NCI-H1092 treated with DMSO at 0.1 percent for 48 hours (cell line): ENCODE results near the gene HNRNPD.
"Not testable (repeated sequence)": the region's sequence is repeated elsewhere in the genome, so short reads cannot be mapped to it uniquely, and the experiment has no call there.

ENCODE experiments used
- DNase-seq: peaks from one replicate; lab custom pipeline; 2025; lab: John Stamatoyannopoulos, UW

The HNRNPD gene, protein sequence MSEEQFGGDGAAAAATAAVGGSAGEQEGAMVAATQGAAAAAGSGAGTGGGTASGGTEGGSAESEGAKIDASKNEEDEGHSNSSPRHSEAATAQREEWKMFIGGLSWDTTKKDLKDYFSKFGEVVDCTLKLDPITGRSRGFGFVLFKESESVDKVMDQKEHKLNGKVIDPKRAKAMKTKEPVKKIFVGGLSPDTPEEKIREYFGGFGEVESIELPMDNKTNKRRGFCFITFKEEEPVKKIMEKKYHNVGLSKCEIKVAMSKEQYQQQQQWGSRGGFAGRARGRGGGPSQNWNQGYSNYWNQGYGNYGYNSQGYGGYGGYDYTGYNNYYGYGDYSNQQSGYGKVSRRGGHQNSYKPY

DNA sequence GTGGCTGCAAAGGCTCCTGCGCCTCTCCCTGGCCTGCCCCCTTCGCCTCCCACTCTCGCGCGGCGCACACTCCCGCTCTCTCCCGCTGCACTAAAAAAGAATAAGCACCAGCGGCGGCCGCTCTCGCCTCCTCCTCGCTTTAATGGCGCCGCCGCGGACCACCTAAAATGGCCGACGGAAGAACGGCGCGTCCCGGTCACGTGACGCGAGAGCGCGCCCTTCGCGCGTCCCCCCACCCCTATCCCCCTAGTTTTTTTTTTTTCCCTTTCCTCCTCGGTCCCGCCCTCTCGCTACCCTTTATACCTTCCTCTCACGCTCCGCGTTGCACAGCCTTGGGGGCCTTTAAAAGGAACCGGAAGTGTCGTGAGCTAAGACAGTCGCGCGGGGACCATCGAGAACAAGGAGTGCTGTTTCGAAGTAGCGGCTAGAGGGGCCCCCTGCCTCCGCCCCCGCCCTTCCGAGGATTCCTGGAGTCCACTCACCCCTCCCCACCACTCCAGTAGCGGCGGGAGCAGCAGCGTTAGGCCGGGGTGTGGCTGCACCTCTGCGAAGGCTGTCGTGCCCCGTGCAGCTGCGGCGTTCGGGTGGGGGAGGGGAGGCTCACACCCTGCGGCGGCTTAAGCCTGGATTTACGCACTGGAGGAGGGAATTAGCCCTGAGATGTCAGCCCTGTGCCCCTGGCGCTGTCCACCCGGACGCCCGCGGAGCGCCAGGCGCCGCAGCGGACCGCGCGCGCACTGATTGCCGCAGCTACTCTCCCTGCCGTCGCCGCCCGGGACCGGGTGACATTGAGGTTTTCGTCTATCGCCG, at the start of gene HNRNPD:
Gene HNRNPD (minus strand): TSS at position 176 of the 810 bp plus-strand sequence. CDS start 313 bp downstream, outside the sequence.
- DNase-seq = peak; percentile 100

DNA sequence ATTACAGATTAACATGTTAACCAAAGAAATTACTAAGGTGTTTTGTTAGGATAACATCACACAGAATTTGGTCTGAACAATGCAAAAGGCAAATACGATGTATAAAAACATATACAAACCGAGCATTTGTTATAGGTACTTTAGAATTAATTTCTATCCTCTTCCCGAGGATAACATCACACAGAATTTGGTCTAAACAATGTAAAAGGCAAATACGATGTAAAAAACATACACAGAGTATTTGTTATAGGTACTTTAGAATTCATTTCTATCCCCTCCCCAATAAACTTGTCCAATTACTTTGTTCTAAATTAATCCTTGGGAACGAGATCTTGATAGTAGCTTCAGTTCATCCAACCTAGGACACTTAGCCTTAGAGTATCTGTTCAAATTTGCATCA, 48.8 kb upstream of the HNRNPD start:
- no peak for DNase-seq

DNA sequence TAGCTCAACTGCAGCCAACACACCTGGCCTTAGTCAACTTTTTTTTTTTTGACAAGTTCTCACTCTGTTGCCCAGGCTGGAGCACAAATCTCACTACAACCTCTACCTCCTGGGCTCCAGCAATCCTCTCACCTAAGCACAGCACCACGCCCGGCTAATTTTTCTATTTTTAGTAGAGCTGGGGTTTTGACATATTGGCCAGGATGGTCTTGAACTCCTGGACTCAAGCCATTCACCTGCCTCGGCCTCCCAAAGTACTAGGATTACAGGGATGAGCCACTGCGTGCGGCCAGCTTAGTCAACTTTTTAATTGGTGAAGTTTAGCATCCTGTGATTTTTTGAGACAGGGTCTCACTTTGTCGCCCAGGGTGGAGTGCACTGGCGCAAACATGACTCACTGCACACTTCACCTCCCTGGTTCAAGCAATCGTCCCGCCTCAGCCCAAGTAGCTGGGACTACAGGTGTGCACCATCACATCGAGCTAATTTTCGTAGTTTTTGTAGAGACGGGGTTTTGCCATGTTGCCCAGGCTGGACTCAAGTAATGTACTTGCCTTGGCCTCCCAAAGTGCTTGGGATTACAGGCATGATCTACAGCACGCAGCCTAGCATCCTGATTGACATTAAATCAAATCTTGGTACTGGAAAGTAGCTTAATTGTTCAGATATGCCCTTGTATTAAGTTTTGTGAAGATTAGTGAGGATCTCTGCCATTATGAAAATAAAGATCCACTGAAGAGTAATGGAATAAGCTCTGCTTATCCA, 48.2 kb upstream of the HNRNPD start:
- peak; percentile 14 for DNase-seq

DNA sequence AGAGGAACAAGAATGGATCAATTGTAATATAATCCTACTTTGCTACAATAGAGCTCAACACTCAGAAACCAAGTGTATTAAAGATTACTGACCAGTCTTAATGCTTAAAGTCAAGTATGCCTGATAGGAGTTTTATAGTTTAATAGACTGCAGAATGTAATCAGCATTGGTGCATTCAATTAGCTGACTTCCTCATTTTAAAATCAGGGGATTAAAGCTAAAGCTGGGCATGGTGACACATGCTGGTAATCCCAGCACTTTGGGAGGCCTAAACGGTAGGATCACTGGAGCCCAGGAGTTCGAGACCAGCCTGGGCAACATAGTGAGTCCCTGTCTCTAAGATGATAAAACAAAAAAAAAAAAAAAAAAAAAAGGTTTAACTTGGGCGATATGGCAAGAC, 45.7 kb upstream of the HNRNPD start:
- no peak for DNase-seq

DNA sequence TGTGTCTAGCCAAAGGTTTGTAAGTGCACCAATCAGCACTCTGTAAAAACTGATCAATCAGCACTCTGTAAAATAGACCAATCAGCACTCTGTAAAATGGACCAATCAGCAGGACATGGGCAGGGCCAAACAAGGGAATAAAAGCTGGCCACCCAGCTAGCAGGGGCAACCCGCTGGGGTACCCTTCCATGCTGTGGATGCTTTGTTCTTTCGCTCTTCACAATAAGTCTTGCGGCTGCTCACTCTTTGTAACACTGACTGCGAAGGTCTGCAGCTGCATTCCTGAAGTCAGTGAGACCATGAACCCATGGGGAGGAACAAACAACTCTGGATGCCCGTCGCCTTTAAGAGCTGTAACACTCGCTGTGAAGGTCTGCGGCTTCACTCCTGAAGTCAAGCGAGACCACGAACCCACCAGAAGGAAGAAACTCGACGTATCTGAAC, 42.2 kb upstream of the HNRNPD start:
- no peak for DNase-seq

DNA sequence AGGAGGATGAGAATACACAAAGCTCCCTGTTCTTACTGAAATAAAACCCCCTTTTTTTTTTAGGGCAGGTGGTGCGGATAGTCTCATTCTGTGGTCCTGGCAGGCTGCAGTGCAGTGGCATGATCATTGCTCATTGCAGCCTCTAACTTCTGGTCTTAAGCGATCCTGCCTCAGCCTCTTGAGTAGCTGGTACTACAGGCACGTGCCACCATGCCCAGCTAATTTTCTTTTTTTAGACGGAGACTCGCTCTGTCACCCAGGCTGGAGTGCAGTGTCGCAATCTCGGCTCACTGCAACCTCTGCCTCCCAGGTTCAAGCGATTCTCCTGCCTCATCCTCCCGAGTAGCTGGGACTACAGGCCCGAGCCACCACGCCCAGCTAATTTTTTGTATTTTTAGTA, 41.3 kb upstream of the HNRNPD start:
- DNase-seq = not testable (repeated sequence)

DNA sequence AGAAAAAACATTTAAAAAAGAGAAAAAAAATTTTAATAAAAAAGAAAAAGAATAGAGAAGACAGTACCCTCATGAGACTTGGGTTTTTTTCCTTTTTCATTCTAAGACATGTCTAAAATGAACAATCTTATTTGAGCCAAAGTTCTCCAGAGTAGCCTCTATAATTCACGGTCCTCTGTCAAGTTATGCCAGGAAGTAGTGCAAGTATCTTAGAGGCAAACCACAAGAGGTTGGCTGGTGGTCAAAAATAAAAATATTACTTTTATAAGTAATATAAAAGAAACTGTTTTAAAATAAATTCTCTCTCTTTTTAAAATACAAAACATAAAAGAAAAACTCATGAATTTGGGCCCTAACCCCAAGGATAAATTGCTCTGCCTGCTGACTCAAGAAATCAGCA, 29.9 kb upstream of the HNRNPD start:
- DNase-seq = no peak

DNA sequence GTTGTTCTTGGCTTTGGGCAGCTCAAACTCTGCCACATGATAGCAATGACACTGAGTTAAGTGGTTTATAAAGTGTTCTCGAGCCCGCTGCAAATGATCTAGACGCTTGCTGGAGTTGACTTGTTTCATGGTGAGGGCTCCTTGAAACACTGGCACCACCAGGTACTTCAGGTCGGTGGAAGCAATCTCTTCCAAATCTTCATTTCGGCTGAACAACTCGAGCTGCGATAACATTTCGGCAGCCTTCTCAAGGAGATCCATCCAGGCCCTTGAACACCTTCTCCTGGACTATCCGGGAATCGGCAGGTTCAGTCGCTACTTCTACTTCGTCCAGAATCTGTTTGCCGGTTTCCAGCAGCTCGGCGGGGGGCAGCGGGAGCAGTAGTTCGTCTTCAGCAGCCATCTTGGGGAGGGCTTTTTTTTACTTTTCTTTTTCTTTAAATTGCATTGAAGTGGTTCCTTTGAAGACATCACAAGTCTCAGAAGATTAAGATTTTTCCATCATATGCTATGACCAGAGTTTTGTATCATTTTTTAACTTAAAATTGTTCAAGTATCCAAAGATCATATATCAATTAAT, 28.5 kb upstream of the HNRNPD start:
- no peak for DNase-seq

DNA sequence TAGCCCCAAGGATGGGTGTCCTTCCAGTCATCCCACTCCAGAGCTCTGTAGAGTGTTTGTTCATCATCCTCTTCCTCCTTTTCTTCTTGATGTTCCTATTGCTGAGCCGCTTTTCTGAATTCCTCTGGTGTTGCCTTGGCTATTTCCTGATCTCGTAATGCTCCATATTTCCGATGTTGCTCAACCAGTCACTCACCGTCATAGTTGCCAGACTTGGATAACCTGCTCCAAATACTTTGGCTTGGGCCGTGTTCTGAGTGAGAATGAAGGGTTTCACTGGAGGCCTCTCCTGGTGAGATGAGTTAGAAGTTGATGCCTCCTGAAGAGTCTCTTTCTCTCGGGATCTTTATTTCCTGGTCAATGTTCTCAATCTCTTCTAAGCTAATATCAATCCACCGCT, 27.8 kb upstream of the HNRNPD start:
- no peak for DNase-seq

DNA sequence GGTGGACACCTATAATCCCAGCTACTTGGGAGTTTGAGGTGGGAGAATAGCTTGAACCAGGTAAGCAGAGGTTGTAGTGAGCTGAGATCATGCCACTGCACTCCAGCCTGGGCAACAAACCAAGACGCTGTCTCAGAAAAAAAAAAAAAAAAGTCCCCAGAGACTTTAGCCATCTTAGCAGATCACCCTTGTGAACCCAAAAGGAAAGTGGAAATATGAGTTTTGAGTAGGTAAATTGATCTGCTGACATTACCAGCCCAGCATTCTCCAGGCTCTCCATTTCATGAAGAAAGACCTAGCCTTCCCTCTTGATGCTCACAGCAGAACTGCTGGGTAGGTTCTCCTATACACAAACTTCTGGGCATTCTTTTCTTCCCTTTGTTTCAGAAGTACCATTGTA, 24.5 kb upstream of the HNRNPD start:
- DNase-seq = no peak

DNA sequence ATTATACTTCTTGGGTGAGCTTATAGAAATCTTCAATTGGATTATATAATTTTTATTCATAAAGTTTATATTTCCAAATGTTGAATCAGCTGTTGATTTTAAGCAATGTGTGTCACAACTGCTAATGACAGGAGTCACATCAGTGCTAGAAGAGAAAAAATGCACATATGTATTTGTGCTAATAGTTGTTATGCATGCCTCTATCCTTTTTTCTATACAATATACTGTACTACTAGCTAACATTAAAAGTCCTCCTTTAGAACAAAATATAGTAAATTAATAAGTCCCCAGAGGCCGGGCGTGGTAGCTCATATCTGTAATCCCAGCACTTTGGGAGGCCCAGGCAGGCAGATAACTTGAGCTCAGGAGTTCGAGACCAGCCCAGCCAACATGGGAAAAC, 23.7 kb upstream of the HNRNPD start:
- DNase-seq = no peak

DNA sequence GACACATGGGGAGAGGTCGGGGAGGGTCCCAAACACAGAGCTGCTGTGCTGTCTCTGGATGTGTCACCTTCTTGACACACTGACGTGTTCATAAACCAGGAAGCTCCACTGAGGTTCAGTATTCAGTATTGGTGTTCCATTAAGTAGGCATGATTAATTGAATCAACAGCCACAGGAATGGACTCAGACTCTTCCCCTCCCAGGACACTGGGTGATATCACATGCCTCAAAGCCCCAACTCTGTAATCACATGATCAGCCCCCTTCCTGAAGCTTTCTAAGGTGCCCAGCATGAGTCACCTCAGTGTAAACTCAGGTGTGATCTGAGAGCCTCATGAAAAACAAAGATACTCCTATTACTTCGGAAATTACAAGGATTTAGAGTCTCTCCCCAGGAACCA, 21.1 kb upstream of the HNRNPD start:
- DNase-seq = no peak

DNA sequence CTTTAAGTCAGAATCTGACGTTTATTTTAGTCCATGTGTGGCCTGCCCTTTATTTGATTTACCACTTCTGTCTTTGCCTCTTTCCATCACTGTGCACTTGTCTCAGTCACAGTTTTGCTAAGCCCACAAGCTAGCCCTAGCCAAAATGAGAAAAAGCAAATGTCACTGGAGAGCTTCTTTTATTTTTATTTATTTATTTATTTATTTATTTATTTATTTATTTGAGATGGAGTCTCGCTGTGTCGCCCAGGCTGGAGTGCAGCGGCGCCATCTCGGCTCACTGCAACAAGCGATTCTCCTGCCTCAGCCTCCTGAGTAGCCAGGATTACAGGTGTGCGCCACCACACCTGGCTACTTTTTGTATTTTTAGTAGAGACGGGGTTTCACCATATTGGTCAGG, 16.3 kb upstream of the HNRNPD start:
- DNase-seq = not testable (repeated sequence)

DNA sequence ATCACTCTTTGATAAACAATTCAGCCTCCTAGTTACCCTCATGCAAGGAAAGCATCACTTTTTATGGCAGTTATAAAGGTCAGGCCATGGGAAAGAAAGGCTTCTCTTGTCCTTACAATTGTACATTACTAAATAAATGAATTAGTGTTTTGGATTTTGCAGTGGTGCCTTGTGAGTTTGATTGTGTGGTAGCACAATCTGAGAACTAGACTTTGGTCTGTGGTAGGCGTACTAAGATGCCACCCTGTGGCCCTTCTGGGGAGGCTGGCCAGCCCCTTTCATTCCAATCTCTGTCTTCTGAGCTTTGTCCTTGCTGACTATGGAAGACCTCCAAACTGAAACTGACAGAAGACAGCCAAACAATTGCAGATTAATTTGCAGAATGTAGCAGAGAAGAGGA, 14.6 kb upstream of the HNRNPD start:
- no peak for DNase-seq

DNA sequence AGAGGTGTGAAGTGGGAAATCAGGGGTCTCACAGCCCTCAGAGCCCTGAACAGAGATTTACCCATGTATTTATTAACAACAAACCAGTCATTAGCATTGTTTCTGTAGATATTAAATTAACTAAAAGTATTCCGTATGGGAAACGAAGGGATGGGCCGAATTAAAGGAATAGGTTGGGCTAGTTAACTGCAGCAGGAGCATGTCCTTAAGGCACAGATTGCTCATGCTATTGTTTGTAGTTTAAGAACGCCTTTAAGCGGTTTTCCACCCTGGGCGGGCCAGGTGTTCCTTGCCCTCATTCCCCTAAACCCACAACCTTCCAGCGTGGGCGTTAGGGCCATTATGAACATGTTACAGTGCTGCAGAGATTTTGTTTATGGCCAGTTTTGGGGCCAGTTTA, 12.5 kb upstream of the HNRNPD start:
- DNase-seq = not testable (repeated sequence)

DNA sequence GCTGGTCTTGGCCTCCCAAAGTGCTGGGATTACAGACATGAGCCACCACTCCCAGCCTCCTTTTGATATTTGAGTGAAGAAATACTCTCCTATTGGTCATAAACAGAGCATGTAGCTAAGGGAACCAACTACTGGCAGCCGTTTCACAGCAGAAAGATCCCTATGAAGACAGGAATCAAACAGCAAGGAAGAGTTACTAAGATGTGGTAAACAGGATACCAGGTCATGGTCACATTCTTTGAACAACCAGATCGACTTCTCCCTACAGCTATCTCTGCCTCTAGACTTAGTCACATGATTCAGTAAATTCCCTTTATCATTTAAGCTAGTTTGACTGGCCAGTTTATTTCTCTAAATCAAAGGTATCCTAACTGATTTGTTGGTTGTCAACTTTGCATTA, 9.0 kb upstream of the HNRNPD start:
- DNase-seq = no peak

DNA sequence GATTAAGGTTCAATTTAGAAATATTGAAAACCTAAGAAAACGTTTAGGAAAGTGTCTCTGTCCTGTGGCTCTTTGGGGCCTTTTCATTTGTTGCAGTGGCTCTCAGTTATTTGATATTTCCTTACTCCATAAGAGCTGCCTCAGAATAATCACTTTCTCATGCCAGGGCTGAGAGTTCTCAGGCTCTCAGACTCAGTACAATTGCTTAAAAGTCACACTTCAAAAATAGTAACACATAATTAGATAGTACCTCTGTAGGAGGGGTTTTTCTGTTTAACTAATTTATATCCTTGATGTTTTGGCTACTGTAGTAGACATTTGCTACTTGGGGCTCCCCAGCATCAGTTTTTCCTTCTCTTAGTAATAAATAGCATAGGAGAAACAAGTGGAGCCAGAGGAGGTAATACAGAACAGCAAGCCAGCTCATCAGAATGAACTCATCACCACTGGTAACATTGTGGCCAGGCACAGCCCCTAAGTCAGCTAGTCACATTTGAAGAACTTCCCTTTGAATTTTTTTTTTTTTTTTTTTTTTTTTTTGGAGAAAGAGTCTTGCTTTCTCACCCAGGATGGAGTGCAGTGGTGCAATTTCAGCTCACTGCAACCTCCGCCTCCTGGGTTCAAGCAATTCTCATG, 8.0 kb upstream of the HNRNPD start:
- DNase-seq = no peak

DNA sequence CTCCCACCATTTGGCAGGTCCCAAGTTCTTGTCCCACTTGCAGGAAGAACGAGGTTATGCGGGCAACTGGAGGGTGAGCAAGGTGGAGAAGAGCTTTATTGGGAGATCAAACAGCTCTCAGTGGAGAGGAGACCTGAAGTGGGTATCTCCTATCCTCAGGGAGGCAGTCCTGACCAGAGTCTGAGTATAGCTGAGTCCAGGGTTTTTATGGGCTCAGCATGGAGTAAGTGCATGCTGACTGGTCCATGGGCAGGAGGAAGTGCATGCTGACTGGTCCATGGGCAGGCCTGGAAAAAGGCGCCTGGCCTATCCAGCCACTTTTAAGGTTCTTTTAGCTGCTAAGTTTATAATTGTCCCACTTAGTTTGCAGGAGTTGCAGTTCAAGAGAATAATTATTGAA, 7.4 kb upstream of the HNRNPD start:
- DNase-seq = no peak

DNA sequence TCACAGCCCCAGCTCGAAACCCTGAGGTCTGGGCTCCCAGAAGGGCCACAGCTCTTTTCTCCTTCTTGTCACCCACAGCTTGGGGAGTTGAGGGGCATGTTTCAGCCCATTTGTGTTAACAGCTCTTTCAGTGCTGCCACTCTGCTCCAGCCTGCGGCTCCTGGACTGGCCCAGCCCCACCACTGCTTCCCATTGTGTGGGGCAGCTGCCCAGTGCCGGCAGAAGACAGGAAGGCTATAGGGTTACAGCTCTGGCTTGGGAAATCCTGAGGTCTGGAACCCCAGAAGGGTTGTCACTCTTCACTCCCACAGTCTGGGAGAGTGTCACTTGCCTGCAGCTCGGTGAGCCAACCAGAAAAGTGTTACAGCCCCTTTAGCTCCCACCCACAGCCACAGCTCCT, 7.0 kb upstream of the HNRNPD start:
- no peak for DNase-seq

DNA sequence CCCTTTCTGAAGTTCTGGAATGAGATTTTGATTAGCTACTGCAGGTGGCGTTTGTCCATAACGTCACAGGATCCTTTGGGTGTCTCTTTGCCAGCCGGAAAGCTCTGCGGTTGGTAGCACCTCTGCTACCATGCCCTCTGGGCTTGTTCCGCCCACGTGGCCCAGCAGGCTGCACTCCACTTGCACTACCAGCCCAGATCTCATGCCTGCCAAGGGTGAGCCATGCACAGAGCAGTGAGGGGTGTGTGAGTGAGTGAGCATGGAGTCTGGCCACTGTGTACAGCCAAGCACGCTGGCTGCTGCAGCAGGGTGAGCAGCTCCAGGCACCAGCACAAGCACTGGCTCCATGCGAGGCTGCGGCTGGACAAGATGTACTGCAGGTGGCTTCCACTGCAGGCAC, 6.6 kb upstream of the HNRNPD start:
- no peak for DNase-seq

DNA sequence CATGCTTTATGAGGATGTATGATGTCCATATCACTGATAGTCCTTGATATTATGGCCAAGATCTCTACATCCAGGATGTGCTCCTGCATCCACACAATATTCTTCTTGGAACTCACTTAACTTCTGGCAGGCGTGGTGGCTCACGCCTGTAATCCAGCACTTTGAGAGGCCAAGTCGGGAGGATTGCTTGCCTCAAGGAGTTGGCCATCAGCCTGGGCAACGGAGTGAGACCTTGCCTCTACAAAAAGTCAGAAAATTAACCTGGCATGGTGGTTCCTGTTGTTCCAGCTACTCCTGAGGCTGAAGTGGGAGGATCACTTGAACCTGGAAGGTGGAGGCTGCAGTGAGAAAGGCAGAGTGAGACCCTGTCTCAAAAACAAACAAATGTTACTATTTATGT, 2.3 kb upstream of the HNRNPD start:
- DNase-seq = no peak

DNA sequence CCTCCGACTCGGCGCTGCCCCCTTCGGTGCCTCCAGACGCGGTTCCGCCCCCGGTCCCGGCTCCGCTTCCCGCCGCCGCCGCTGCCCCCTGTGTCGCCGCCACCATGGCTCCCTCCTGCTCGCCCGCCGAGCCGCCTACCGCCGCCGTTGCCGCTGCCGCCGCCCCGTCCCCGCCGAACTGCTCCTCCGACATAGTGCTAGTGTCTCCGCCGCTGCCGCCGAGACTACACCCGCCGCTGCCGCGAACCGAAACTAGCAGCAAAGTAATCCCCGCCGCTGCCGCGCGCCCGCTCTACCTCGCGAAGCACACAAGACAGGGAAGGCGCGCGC, 340 bp downstream of the HNRNPD start:
- DNase-seq = no peak
